ENCODE data around the gene SYNDIG1.

The SYNDIG1 gene

DNA sequence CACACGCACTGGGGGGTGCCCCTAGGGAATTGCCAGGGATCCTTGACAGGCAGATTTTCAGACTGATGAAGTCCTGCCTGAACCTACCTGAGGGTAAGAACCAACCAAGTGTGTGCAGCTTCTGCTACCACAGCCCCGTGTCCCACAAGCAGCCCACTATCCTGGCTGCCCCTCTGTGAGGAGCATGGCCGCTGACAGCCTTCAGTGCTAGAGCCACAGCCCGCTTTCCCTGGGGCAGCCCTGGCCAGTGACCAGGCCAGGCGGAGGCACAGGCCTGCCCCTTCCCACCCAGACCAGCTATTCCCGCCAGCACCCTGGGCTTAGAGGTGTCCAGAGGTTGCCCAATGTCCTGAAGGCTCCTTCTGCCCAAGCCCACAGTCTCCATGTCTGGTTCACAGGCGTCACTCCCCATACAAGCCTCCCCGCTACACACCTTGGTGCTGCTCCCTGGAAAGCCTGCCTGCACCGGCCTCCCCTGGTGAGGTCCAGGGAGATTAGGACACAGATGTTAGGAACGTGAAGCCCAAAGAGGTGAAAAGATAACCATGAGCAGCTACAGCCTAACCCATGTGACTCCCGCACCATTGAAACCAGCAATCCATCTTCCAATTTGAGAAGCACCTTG, 207.0 kb downstream of the SYNDIG1 start:
- no peak overlapping the region for H3K4me3 ChIP-seq (ENCODE audit: low read depth, low read length)
- TF ChIP-seq, protein P1, sequence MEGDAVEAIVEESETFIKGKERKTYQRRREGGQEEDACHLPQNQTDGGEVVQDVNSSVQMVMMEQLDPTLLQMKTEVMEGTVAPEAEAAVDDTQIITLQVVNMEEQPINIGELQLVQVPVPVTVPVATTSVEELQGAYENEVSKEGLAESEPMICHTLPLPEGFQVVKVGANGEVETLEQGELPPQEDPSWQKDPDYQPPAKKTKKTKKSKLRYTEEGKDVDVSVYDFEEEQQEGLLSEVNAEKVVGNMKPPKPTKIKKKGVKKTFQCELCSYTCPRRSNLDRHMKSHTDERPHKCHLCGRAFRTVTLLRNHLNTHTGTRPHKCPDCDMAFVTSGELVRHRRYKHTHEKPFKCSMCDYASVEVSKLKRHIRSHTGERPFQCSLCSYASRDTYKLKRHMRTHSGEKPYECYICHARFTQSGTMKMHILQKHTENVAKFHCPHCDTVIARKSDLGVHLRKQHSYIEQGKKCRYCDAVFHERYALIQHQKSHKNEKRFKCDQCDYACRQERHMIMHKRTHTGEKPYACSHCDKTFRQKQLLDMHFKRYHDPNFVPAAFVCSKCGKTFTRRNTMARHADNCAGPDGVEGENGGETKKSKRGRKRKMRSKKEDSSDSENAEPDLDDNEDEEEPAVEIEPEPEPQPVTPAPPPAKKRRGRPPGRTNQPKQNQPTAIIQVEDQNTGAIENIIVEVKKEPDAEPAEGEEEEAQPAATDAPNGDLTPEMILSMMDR (conservative IDR thresholded peaks at IDR 0.05; ENCODE audit: low read depth, low read length): no peak
- DNase-seq (ENCODE audit: low read depth): no peak

DNA sequence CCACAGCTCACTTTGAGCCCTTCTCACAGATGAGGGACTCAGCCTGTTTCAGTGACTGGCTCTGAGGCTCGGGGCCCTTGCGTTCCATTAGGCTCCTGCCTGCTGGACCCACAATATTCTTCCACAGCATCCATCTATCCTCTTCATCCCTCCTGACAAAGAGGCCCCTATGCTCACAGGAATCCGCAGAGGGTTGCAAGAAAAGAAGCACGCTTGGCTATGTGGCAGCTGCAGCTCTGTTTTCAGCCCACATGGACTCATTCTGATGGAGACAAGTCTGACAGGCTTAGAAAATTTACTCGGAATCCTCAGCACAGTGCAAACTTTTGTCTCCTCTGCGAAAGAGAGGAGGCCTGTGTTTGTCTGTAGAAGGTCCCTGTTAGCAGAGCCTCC, 207.5 kb downstream of the SYNDIG1 start:
- TF ChIP-seq, protein P1 (conservative IDR thresholded peaks at IDR 0.05; ENCODE audit: low read depth, low read length): no peak
- no peak overlapping the region for H3K4me3 ChIP-seq (ENCODE audit: low read depth, low read length)
- DNase-seq (ENCODE audit: low read depth): no peak

DNA sequence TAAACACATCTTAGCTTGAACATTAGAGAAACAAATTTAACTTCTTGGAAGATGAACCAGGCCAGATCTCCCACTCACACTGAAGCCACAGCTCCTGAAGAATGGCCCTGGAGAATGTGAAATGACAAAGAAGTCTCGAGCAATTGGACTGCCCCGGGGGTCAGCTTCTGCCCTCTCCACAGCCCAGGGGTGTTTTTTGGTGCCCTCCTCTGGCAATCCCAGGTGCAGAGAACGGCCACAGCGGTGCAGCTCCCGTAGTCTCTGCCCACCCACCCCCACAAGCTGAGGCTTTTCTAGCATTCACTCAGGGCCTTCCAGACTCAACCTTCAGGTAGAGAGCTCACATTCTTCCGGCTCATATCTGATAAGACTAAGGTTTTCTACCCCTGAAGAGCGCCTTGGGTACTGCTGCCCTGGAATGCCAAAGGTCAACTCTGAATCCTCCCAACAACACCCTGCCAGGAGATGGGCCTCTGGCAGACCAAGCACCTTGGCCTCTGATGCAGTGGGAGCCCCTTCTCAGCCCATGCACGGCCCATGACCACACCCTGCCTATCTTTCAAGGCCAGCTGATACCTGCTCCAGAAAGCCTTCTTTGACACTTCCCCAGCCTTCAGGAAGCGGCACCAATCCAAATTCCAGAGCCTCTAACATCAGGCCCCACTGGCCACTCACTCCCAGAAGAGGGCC, 208.3 kb downstream of the SYNDIG1 start:
- H3K4me3 ChIP-seq (ENCODE audit: low read depth, low read length): no peak overlapping the region
- no peak for DNase-seq (ENCODE audit: low read depth)
- TF ChIP-seq, protein P1 (conservative IDR thresholded peaks at IDR 0.05; ENCODE audit: low read depth, low read length): no peak

DNA sequence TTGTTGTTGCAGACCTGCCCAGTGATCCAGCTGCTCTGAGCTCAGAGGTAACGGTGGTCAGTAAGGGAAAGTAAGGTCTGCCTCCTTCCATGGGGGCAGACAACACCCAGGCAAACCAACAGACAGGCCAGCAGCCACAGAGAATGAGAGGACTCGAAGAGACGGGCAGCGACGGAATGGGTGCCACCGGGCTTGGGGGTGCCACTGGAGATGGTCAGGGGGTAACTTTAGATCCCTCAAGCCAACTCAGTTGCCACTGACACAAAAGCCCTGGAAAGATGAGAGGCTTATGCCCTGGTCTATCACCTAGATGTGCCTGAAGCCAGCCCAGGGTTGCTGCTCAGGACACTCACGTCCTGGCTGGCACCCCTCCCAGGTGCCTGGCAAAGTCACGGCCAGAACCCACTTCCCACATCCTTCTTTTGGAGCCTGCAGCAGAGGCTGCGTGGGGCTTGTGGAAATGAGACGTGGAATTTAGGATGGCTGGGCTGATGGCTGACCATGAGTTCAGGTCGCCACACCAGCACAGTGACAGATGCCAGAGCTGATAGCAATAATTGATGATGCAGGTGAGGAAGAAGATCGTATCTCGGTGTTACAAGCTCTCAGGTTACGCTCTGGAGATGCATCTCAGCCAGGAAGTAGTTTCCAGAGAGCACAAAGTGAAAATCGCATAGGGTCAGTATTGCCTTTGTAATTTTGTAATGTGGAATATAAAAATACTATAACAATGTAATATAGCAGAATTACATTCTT, 209.1 kb downstream of the SYNDIG1 start:
- no peak for DNase-seq (ENCODE audit: low read depth)
- no peak overlapping the region for H3K4me3 ChIP-seq (ENCODE audit: low read depth, low read length)
- TF ChIP-seq, protein P1 (conservative IDR thresholded peaks at IDR 0.05; ENCODE audit: low read depth, low read length): no peak

DNA sequence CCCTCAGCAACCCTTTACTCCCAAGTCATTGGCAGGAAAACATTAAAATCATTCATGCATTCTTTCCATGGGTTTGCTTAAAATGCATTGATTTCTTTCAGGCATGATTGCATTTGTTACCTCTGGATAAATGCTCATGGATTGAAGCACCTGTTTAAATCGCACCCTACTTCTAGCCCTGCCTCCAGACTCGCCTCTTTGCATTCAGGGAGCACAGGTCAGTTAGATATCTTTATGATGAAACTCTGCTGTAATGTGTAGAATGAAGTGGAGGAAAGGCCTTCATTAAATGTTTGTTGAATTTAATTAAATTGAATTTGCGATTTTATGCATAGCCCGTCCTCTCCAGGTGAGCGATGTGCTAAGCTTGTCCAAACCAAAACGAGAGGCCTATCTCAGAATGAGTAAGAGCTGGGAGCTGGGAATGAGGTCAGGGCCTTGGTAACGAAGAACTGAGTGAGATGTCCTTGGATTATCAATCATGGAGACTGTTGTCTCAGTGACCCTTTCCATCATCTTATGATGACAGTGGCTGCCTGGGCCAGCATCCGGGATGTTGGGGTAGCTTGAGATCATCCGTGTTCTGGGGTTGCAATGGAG, 210.1 kb downstream of the SYNDIG1 start:
- TF ChIP-seq, protein P1 (conservative IDR thresholded peaks at IDR 0.05; ENCODE audit: low read depth, low read length): no peak
- H3K4me3 ChIP-seq (ENCODE audit: low read depth, low read length): no peak overlapping the region
- no peak for DNase-seq (ENCODE audit: low read depth)

DNA sequence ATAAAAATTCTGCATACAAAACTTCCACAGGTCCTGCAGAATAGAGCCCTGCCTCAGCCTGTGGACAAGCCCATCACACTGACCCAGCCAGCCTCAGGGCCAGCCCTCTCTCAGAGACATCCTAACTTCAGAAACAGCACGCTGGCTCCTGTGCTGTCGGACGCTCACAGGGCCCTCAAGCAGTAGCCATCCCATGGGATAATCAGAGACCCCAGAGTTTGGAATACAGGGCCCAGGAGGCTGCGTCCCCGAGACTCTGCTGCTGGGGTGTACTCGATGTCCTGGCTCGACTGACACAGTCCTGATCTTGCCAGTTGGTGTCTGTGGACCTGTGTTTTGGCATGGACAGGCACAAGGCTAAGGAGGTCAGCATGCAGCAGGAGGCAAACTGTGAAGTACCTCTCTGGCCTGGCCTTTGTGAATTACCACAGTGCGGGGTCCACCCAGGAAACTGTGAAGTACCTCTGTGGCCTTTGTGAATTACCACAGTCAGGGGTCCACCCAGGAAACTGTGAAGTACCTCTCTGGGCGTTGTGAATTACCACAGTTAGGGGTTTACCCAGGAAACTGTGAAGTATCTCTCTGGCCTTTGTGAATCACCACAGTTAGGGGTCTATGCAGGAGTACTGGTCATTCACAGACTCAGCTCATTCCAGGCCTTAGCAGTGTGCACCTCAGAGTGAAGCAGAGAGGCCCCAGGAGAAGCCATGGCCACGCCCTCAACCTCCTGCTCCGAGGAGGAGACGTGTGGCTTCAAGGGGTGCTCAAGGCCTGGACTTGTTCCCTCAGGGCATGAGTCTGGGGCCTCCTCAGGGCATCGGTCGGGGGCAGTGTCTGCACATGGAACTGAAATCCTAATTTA, 212.4 kb downstream of the SYNDIG1 start:
- no peak for DNase-seq (ENCODE audit: low read depth)
- TF ChIP-seq, protein P1 (conservative IDR thresholded peaks at IDR 0.05; ENCODE audit: low read depth, low read length): no peak
- no peak overlapping the region for H3K4me3 ChIP-seq (ENCODE audit: low read depth, low read length)

All from choroid plexus epithelial cell (primary cell).